Right hindlimb (tissue), 1 donor: ENCODE data around the gene COMMD1.
"Not testable (repeated sequence)": the region's sequence is repeated elsewhere in the genome, so short reads cannot be mapped to it uniquely, and the experiment has no call there.

Experiments used
- DNase-seq: peaks from one replicate; pipeline ENCODE4 v3.0.0-alpha.2; 2018

The COMMD1 gene

DNA sequence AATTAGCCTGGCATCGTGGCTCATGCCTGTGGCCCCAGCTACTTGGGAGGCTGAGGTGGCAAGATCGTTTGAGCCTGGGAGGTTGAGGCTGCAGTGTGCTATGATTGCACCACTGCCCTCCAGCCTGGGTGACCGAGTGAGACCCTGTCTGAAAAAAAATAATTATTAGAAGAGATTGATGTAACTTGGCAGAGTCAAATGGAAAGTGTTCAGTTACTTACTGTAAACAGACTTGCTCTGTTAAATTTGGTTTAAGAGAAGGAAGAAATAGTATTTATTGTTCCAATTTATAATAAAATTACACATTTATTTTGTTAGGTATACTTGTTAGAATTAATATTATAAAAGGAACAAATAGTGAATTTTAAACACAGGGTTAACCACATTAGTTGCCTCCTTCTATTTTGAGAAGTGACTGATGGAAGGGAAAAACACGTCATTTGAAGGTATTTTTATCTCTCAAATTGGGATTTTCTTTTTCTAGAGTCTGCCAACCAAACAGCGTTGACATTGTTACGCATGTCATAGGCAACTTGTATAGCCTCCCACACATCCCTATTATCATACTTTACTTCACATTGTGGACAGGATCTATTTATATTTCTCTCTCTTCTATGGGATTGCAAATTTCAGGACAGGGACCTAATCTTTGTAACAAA lies 171.6 kb downstream of the COMMD1 start:
- DNase-seq = no peak

DNA sequence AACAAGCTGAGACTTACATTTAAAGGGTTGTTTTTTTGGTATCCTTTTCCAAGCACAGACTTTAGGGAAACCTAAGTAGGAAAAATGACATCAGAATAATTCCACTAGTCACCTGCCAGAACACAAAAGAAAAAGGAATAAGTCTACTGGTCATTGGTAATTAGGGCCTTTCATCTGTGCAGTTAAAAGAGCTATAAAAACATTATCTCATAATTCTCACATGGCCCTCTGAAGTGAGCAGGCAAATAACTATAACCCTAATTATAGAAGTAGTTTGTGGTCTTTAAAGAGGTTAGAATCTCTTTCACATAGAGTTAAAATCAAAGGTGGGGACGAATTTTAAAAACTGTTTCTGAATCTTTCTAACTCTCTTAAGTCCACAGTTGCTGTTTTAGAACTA lies 179.3 kb downstream of the COMMD1 start:
- DNase-seq = no peak

DNA sequence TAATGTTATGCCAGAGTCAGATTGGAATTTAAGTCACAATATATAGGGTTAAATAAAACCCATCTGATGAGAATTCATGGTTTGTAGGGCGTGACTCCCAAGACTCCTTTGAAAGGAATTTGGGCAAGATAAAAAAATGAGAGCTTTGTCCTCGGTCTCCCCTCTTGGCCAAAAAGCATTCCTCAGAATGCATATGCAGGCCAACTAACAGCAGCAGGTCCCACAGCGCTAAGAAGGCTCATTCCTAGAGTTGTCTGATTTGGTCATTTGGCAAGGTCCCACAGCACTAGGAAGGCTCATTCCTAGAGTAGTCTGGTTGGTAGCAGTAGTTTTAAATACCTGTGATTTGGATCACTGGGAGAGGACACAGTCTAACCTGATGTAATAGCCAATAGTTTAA lies 184.2 kb downstream of the COMMD1 start:
- no peak for DNase-seq

DNA sequence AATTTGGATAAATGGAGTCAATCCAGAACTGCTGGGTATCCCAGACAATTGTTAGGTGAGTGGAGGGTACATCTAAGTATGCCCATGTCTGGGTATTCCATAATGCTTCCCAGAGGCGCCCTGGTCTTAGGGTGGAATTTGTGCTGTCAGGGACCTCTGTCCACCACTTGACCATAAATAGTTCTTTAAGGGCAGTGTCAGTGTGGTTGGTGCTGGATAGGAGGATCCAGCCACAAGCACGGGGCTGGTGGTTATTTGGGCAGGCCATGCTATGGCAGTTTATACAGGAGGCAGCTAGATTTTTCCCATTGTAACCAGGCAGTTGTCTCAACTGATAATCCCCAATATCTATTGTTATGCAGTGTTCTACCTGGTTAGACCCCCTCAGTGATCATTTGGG lies 186.0 kb downstream of the COMMD1 start:
- DNase-seq = no peak

DNA sequence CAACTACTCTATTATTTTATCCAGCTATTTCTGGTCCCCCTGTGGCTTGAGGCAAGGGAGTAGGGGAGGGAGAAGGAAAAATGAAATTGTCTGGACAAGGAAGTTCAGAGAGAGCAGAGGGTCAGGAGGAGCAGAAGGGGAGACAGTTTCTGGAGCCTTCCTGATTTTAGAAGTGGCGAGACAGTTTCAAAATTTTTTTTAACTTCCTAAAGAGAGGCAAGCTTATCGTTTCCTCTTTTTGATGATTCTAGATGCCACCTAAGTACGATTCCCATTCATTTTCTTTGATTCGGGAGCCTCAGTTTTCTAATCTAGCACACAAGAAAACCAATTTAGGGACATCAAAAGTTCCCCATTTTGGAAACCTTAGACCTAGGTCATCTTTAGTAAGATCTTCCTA lies 193.6 kb downstream of the COMMD1 start:
- no peak for DNase-seq

DNA sequence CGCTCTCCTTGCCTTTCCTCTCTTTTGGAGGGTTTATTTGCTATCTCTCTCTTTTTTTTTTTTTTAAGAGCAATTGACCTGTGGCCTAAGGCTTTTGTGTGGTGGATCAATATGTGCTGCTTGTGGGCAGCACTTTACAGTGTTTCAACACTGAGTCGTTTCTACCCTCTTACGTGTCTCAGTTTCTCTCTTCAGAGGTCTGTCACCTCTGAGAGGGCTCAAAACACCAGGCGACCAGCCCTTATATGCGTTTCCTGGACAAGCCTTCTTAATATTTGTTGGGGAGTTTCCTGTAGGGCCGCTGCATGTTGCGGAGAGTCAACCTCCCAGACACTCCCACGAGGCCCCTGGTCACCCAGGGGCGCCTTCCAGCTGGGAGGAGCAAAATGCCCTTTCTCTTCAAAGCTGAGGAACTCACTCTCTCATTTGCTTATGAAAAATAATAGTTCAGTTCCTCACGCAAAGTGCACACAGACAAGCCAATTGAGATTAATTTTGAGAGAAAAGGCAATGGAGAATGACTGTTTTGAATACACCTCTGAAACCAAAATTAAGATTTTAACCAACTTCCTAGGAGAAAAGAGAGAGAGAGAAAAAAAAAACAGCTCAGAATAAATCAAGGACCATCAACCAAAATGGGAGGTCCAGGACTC lies 194.2 kb downstream of the COMMD1 start:
- no peak for DNase-seq

DNA sequence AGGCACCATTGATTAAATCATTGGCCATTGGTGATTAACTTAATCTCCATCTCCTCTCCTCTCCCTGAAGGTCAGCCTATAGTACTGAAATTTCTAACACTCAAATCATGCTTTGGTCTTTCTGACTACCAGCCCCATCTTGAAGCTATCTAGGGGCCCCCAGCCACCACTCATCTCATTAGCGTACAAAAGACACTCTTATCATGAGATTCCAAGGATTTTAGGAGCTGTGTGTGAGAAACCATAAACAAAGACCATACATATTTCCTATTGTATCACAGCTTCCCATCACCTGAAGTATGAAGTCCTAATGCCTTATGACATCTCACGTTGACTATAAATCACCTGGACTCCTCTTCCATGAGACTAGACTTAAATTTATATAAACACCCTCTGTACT lies 196.4 kb downstream of the COMMD1 start:
- DNase-seq = no peak

DNA sequence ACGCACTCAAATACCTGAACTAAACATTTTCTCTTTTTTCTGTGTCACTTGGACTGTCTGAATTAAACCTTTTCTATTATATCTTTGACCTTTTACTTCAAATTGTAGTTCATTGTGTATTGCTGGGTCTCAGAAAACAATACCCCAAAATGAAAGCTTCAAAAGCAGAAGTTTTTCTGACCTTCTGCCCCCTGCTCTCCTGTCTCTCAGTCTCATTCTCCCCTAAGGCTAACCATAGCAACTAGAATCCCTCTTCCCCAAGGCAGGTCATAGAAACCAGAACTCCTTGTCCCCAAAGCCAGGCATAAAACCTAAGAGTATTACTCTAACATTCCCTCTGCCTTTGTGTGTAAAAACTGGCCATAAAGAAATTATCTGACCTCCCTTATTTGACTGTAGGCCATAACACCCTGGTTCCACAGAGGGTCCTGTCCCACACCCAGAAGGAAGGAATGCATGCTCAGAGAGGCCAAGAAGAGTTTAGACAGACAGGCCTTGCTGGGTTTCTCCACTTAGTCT lies 197.0 kb downstream of the COMMD1 start:
- DNase-seq = no peak

DNA sequence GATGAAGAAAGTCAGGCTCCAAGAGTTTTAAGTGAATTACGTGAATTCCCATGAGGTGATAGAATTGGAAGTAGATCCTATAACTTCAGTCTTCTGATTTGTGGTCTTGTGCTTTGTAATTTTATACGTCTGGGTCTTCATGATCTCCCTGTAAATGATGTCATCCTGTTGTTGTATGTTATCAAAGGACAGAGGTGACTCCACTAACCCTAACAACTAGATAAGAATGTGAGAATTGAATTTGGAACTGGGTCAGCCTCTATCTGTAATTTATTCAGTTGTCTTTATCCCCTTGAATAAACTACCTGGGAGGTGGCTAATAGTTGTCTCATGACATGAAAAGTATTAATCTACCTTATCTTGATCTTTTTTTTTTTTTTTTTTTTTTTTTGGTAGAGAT lies 204.1 kb downstream of the COMMD1 start:
- DNase-seq = no peak

DNA sequence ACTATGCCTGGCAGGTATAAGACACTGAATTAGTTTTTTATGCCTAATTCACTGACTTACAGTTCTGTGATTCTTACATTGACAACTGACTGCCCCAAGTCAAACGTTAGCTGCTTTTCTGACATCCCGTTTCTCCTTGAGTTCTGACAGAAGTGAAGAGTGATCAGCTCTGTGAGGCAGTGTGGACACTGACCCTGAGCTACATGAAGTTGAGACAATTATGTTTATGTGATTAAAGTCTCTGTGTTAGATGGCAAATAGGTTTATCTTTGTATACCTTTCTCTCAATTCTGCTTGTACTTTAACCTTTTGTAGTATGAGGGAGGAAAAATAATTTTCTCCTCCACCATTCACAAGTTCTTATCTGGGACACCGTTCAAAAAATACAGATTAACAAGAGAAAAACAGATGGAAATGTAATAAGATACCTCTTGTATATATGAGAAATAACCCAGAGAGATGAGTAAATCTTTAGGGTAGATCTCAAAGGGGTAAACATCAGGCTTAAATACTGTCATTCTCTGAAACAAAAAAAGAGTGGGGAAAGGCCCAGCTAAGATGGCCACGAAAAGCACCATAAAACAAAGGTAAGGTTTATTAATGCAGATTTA lies 205.0 kb downstream of the COMMD1 start:
- no peak for DNase-seq

DNA sequence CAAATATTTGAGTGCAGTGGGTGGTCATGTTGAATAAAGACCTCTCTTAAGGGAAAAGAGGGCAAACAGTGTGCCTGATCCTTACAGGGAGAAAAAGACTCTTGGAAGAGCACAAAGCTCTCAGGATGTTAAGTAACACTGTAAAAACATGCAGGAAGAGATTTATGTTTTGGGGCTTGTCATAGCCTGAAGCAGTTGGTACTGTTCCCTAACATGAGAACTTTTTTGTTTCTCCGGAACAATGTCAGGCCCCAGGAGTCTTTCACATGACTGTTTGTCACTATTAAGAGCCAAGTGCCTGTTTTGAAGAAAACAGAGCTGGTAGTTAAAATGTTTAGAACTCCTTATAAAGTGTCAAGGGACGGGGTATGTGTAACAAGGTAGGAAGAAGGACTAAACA lies 206.7 kb downstream of the COMMD1 start:
- DNase-seq = no peak

DNA sequence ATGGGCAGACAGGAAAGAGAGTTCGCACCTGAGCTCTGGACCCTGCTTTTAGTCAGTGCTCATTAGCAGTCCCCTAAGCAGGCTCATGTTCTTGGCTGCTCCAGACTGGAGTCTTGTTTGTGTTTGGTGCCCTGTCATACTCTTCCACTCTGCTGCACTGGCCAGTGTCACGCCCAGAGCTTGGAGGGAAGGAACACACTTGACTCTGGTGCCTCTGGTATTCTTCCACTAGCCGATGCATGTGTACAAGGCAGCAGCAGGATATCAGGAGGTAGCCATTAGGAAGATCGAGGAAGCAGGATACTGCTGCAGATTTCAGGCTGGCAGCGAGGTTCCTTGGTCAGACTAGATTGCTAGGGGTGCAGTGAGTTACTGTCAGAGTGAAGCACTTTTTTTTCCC lies 209.1 kb downstream of the COMMD1 start:
- DNase-seq = no peak

DNA sequence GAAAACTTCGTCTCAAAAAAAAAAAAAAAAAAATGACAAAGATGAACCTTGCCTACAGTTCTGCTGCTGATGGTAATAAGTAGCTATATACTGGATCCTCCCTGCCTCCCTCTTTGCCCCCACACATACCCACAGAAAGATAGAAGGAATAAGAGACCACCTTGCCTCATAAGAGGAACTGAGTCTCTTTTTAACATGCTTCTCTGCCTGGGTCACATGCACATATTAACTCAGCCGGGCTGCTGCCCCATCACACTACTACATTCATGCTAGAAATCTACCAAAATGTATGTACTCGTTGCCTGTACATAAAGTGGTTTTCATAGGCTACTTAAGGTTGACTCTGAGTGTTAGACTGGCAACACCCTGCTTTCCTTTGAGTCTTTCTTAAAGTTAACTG lies 211.5 kb downstream of the COMMD1 start:
- no peak for DNase-seq

DNA sequence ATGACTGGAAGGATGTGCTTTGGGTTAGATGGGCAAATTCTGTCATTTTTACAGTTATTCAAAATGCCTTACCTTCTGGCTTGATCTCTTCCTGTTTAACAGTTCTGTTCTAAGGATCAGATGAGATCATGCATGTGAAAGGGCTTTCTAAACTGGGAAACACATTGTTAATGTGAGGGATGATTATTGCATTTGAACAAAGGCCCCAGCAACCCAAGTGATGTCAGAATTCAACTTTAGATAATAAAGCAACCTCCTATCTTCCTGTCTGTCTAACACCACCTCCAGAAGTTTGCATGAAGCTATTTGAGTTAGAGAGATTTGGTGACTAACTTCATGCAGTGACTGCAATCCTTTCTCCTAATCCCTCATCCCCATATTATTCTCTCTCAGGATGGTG lies 212.7 kb downstream of the COMMD1 start:
- DNase-seq = no peak

DNA sequence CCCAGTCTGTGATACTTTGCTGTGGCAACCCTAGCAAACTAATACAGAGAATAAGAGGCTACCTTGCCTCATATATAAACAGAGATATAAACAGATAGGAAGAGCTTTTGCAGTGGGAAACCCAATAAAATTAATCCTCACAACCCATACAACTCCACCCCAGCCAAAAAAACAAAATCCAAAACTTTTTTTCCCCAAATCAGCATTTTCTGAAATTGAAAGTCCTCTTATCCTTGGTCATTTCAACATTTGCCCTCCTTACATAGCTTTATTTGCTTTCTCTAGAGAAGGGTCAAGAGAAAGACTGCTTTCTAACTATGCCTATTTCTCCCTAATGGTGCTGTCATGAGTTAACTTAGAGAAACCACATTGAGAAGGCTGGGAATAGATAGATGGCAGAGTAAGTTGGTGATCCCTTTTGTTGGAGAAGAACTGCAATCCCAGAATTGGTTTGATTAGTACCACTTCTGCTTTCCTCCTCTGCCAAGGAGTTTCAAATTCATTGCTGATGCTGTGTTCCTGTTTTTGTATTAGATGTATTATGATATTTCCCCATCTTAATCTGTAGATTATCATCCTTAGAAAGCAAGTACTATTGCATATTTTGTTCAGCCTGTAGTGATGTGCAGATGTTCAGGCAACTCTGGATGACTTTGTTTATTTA lies 214.0 kb downstream of the COMMD1 start:
- DNase-seq = no peak

DNA sequence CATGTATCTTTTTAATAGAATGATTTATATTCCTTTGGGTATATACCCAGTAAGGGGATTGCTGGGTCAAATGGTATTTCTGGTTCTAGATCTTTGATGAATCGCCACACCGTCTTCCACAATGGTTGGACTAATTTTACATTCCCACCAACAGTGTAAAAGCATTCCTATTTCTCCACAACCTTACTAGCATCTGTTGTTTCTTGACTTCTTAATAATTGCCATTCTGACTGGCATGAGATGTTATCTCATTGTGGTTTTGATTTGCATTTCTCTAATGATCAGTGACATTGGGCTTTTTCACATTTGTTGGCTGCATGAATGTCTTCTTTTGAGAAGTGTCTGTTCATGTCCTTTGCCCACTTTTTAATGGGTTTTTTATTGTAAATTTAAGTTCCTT lies 220.8 kb downstream of the COMMD1 start:
- not testable (repeated sequence) for DNase-seq

DNA sequence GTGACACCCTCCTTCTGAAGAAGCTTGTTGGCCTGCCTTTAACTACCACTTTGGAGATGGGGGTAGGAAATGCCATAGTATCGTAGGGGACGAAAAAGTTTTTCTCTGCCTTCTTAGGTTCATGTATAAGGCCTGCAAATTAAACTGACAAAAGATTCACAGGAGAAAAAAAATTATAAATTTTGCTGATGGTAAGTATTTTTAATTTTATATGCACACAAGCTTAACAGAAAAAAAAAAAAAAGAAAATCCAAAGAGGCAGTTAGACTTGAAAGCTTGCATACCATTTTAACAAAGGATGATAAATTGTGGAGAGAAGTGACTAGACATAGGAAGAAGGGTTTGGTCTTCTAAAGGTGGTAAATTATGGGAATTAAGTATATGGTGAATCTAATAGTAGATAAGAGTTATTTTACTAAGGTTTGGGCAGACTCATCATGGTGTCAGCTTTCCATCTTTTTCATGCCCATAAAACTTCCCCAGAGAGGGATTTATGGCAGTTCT lies 227.9 kb downstream of the COMMD1 start:
- DNase-seq = no peak

DNA sequence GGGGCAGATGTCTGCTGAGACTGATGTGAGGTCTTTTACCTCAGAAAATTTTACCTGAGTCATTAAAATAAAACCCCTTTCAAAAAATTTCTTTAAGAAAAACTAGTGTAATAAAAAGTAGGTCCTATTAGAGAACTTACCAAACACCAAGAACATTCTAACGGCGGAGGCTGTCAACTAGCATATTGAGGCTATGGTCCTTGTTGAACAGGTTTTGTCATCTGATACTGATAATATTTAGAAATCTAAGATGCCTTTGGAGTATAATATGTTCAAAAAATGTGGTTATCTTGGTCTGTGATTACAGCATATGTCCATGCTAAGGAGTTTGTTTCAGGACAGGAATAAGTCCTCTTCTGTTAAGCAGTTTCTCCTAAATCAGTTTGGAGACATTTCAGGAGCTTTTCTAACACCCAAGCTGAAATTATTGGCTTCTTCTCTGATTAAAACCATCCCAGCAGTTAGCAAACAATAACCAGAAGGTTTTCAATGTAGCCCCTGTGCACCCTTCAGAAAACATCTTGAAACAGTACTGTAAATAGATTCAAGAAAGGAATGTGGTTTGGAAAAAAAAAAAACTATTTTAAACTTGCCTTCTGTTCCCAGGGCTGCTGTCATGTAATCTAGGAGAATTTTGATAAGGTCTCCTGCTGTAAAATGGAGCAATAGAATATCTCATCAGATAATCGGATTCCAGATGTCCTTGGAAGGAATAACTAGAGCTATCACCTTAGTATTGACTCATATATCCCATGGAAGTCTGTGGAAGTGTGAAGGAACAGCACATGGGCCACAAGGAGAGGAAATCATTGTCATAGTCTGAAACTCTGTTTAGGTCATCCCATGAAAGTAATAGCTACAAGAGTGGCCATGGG lies 231.7 kb downstream of the COMMD1 start:
- DNase-seq = no peak

DNA sequence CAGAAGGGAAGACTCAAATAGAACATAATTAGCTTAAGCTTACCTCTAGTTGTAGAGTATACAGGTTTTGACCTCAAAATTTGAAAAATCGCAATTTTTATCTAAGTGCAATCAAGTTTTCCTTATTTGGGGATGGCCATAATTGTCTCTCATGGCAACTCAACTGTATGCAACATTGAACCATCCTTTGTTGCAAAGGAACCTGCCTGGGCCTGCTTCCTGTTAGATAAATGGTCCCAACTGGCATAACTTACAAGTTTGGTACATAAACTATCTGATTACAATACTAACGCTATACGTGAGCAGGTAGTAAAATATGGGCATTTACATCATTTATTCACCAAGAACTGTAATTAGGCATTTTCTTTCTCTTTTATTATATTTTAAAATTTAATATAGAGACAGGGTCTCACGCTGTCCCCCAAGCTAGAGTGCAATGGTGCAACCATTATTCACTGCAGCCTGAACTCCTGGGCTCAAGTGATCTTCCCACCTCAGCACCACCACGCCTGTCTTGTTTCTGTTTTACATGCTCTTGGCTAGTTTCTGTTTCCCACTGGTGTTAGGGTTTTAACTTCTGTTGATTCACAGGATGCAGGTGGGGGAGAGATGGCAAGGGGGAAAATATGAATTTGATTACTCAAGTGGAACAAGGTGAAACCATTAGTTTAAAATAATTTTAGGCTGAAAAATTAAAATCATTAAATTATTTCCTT lies 235.1 kb downstream of the COMMD1 start:
- DNase-seq = no peak

DNA sequence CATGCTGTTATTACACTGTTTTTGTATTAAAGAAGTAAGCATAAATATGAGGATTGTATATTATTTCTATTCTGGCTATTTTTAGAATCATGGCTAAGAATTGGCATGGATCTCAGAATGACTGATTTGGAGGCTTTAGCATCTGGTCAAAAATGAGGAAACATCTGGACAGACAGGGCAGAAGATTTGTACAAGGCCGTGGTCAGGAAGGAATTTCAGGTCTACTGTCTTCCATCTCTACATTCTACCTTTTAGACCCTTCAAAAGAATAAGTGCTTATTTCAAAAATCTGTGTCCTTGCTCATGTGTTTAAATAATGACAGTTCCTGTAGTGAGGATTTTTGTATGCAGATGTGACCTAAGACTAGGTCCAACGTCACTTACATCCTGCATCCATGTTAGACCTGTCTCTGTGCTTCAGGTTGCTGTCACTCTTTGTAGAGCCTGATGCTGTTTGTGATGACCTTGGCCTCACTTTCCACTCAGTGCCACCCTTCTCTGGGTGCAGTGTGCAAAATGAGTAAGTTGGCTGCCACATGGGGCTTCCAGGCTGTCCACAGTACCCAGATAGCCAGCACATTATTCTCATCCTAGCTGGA lies 235.8 kb downstream of the COMMD1 start:
- DNase-seq = no peak

DNA sequence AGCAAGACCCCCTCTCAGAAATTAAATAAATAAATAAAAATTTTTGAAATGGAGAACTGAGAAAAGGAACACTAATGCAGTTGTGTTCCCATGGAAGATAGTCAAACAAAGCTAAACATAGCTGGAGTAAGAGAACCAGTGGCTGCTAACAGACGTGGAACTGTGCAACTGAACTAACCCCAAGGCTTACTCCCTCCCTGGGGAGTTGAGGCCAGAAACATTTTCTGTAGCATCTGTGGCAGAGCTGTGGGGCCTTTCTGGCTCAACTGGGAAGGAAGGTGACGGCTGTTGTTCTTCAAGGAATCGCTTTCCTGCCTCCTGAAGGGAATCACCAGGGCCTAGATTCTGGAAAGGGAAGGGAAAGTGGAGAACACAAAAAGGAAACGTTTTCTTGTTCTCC lies 236.6 kb downstream of the COMMD1 start:
- DNase-seq = no peak
